Measurements from ENCODE around the gene ZNF774. TPM values are rescaled to one million over a fixed set of nuclear protein-coding genes. Genes with fewer than 3 reads are reported as not detected.
"Not testable (repeated sequence)": the region's sequence is repeated elsewhere in the genome, so short reads cannot be mapped to it uniquely, and the experiment has no call there.

Gene ZNF774
- total RNA-seq, 2 experiments from 2014 or later = 1.2 to 1.4 TPM

GRCh38 chr15:90340345-90340744 is 11.7 kb upstream of the ZNF774 start:
- intact Hi-C loops (cut with micrococcal nuclease) = no loop called here
- no peaks in the 10 kb centered on the region for H3K27me3 Mint-ChIP-seq
- H3K36me3 Mint-ChIP-seq (ENCODE audit: low read depth) = no peaks in the 10 kb centered on the region
- no peak overlapping the region for H3K27ac Mint-ChIP-seq
- H3K4me1 Mint-ChIP-seq (ENCODE audit: low read depth) = peaks cover 15% of the 10 kb centered on the region
- DNase-seq (no peak), ATAC-seq (no peak)
- H3K4me3 Mint-ChIP-seq = no peak overlapping the region
- CTCF ChIA-PET = interaction anchor here (0.8 to 1.3 kb wide), 2 partner anchors 20 to 142 kb away, joined by 3 to 4 read pairs; no protein-coding TSS in a partner anchor
- POLR2A ChIA-PET = interaction anchor here (1.0 kb wide), 1 partner anchor 79 kb away, joined by 3 read pairs; no protein-coding TSS in a partner anchor
- TF ChIP-seq CTCF (IDR thresholded peaks at IDR 0.05) = no peak
- no peaks in the 10 kb centered on the region for H3K9me3 Mint-ChIP-seq

- Mint-ChIP-seq H3K4me3 (no peak overlapping the region), H3K9me3 (no peaks in the 10 kb centered on the region), H3K27me3 (no peaks in the 10 kb centered on the region), H3K4me1 (ENCODE audit: low read depth) (peaks cover 7% of the 10 kb centered on the region), H3K27ac (no peak overlapping the region), H3K36me3 (ENCODE audit: low read depth) (no peaks in the 10 kb centered on the region)
- intact Hi-C loops (cut with micrococcal nuclease) = no loop called here
- POLR2A ChIA-PET = no interaction called here
- no peak for DNase-seq
- no peak for TF ChIP-seq CTCF (IDR thresholded peaks at IDR 0.05)
- CTCF ChIA-PET = interaction anchor here (1.2 to 1.5 kb wide), 4 partner anchors 24 to 139 kb away, joined by 3 to 5 read pairs (median 4); no protein-coding TSS in a partner anchor
- no peak for ATAC-seq
Observed at GRCh38 chr15:90343302-90343790, 8.7 kb upstream of the ZNF774 start.

- H3K4me3 Mint-ChIP-seq = no peak overlapping the region
- ATAC-seq (no peak), DNase-seq (no peak)
- POLR2A ChIA-PET = no interaction called here
- H3K9me3 Mint-ChIP-seq = no peaks in the 10 kb centered on the region
- TF ChIP-seq CTCF (IDR thresholded peaks at IDR 0.05) = no peak
- no peaks in the 10 kb centered on the region for H3K36me3 Mint-ChIP-seq (ENCODE audit: low read depth)
- H3K4me1 Mint-ChIP-seq (ENCODE audit: low read depth) = peaks cover 7% of the 10 kb centered on the region
- intact Hi-C loops (cut with micrococcal nuclease) = no loop called here
- H3K27me3 Mint-ChIP-seq = no peaks in the 10 kb centered on the region
- no peak overlapping the region for H3K27ac Mint-ChIP-seq
- CTCF ChIA-PET = interaction anchor here (0.9 to 1.3 kb wide), 3 partner anchors 33 to 118 kb away, joined by 3 read pairs; partner anchors contain the start of gene TTLL13
Observed at GRCh38 chr15:90344662-90345061, 7.4 kb upstream of the ZNF774 start.

GRCh38 chr15:90345857-90346256 is 6.2 kb upstream of the ZNF774 start:
- no peak overlapping the region for H3K27ac Mint-ChIP-seq
- H3K9me3 Mint-ChIP-seq = no peaks in the 10 kb centered on the region
- ChIA-PET CTCF (interaction anchor here (0.7 to 1.3 kb wide), 2 partner anchors 52 to 272 kb away, joined by 3 to 4 read pairs; no protein-coding TSS in a partner anchor), POLR2A (interaction anchor here (0.5 kb wide), 1 partner anchor 135 kb away, joined by 4 read pairs; no protein-coding TSS in a partner anchor)
- H3K36me3 Mint-ChIP-seq (ENCODE audit: low read depth) = no peaks in the 10 kb centered on the region
- no peak for DNase-seq
- no peak for ATAC-seq
- intact Hi-C loops (cut with micrococcal nuclease) = no loop called here
- H3K27me3 Mint-ChIP-seq = no peaks in the 10 kb centered on the region
- no peak overlapping the region for H3K4me3 Mint-ChIP-seq
- TF ChIP-seq CTCF (IDR thresholded peaks at IDR 0.05) = no peak
- peaks cover 7% of the 10 kb centered on the region for H3K4me1 Mint-ChIP-seq (ENCODE audit: low read depth)

GRCh38 chr15:90347431-90348065 is 4.5 kb upstream of the ZNF774 start:
- H3K27ac Mint-ChIP-seq; H3K4me1 Mint-ChIP-seq (ENCODE audit: low read depth); ATAC-seq; intact Hi-C loops (cut with micrococcal nuclease); H3K27me3 Mint-ChIP-seq; H3K9me3 Mint-ChIP-seq; POLR2A ChIA-PET; DNase-seq; H3K36me3 Mint-ChIP-seq (ENCODE audit: low read depth); H3K4me3 Mint-ChIP-seq; CTCF ChIA-PET: not testable (repeated sequence)
